Measurements from ENCODE around the gene CASK.

The CASK gene

DNA sequence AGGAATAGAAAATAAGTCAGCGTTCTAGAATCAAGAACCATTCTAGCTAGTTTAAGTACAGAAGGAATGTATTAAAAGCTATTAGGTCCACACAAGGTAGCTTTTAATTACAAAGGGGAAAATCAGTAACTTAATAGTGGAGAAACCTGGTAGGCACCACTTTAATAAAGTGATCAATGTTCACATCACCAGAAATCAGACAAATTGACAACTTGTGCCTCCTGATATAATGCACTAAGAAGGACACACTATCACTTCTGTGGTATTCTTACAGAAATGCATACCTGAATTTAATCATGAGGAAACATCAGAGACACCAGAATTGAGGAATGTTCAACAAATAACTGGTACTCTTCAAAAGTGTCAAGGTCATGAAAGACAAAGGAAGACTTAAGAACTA is 421.4 kb downstream of the CASK start:
- no peaks in the 10 kb centered on the region for H3K4me1 ChIP-seq (ENCODE audit: control insufficient read depth in 1 of 2, insufficient read depth in 1 of 2, low read depth in 1 of 2, low read length in 1 of 2)
- H3K36me3 ChIP-seq: no peaks in the 10 kb centered on the region
- no peaks in the 10 kb centered on the region for H3K9me3 ChIP-seq
- no peak overlapping the region for H3K27ac ChIP-seq
- no peaks in the 10 kb centered on the region for H3K27me3 ChIP-seq
- TF ChIP-seq, protein P1, sequence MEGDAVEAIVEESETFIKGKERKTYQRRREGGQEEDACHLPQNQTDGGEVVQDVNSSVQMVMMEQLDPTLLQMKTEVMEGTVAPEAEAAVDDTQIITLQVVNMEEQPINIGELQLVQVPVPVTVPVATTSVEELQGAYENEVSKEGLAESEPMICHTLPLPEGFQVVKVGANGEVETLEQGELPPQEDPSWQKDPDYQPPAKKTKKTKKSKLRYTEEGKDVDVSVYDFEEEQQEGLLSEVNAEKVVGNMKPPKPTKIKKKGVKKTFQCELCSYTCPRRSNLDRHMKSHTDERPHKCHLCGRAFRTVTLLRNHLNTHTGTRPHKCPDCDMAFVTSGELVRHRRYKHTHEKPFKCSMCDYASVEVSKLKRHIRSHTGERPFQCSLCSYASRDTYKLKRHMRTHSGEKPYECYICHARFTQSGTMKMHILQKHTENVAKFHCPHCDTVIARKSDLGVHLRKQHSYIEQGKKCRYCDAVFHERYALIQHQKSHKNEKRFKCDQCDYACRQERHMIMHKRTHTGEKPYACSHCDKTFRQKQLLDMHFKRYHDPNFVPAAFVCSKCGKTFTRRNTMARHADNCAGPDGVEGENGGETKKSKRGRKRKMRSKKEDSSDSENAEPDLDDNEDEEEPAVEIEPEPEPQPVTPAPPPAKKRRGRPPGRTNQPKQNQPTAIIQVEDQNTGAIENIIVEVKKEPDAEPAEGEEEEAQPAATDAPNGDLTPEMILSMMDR (IDR thresholded peaks at IDR 0.05): no peak
- H3K4me3 ChIP-seq (ENCODE audit: low read depth in 1 of 2, low read length in 1 of 2): no peak overlapping the region

GRCh38 chrX:41499984-41500383 is 423.4 kb downstream of the CASK start:
- H3K27ac ChIP-seq: no peak overlapping the region
- no peaks in the 10 kb centered on the region for H3K36me3 ChIP-seq
- TF ChIP-seq, protein P1 (IDR thresholded peaks at IDR 0.05): no peak
- H3K9me3 ChIP-seq: no peaks in the 10 kb centered on the region
- H3K4me3 ChIP-seq (ENCODE audit: low read depth in 1 of 2, low read length in 1 of 2): no peak overlapping the region
- no peaks in the 10 kb centered on the region for H3K4me1 ChIP-seq (ENCODE audit: control insufficient read depth in 1 of 2, insufficient read depth in 1 of 2, low read depth in 1 of 2, low read length in 1 of 2)
- H3K27me3 ChIP-seq: no peaks in the 10 kb centered on the region

DNA sequence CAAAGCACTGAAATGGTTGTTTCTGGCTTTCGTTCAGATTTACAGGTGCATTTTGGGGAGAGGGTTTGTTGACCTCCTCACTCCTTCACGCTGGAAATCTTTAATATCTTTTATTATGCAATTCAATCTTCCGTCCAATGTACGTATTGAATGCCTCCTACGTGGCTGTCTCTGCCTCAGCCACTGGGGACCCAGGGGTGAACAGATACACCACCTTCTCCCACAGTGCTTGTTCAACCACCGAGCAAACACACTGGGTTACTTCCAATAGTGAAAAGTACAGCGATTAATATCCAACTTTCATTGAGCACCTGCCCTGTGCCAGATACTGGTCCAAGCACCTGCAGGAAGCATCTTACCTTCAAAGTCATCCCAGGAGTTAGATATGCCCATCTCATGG is 424.2 kb downstream of the CASK start:
- TF ChIP-seq, protein P1 (IDR thresholded peaks at IDR 0.05): no peak
- no peaks in the 10 kb centered on the region for H3K27me3 ChIP-seq

DNA sequence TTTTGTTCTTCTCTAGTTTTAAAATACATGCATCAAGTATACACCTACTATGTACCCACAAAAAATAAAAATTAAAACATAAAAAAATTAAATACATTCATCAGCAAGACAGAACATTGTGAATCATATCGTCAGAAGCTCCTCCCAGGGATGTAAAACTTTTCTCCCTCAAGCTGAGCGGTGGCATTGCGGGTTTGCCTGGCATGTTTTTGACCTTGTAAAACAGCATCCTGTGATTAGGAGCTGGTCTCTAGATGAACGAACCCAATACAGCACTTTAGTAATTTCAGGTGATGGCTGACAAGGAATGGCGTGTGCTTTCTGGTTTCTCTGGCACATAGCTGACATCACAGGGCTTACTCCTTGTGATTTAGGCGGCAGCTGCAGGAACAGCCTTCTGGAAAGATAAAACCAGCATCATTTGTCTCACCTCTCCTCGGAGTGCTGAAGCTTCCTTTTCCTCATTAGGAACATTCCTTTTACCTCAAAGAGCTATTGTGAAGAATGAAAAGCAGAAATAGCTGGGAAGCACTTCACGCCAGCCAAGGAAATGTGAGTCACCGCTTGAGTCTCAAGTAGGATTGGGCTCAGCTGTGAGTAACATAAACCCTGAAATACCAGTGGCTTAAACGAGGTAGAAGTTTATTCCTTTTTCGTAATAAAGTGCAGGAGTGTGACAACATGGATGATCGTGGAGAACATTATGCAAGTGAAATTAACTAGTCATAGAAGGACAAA is 431.9 kb downstream of the CASK start:
- no peak overlapping the region for H3K4me3 ChIP-seq (ENCODE audit: low read depth in 1 of 2, low read length in 1 of 2)
- no peaks in the 10 kb centered on the region for H3K9me3 ChIP-seq
- no peaks in the 10 kb centered on the region for H3K27me3 ChIP-seq
- no peaks in the 10 kb centered on the region for H3K4me1 ChIP-seq (ENCODE audit: control insufficient read depth in 1 of 2, insufficient read depth in 1 of 2, low read depth in 1 of 2, low read length in 1 of 2)
- TF ChIP-seq, protein P1 (IDR thresholded peaks at IDR 0.05): no peak
- no peaks in the 10 kb centered on the region for H3K36me3 ChIP-seq
- no peak overlapping the region for H3K27ac ChIP-seq

More for the DNA sequence above, 424.2 kb downstream of the CASK start:
- Histone ChIP-seq H3K4me3 (ENCODE audit: low read depth in 1 of 2, low read length in 1 of 2) (no peak overlapping the region), H3K27ac (no peak overlapping the region), H3K9me3 (no peaks in the 10 kb centered on the region), H3K36me3 (no peaks in the 10 kb centered on the region), H3K4me1 (ENCODE audit: control insufficient read depth in 1 of 2, insufficient read depth in 1 of 2, low read depth in 1 of 2, low read length in 1 of 2) (no peaks in the 10 kb centered on the region)

DNA sequence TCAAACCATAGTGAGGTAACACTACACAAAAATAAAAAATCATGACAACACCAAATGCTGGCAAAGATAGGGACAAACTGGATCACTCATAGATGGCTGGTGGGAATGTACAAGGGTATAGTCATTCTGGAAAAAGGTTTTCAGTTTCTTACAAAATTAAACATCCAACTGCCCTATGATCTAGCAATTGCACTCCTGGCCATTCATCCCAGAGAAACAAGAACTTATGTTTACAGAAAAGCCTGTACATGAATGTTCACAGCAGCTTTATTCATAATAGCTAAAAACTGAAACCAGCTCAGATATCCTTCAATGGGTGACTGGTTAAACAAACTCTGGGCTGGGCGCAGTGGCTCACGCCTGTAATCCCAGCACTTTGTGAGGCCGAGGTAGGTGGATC is 432.9 kb downstream of the CASK start:
- no peaks in the 10 kb centered on the region for H3K36me3 ChIP-seq
- TF ChIP-seq, protein P1 (IDR thresholded peaks at IDR 0.05): no peak
- H3K27me3 ChIP-seq: no peaks in the 10 kb centered on the region
- no peaks in the 10 kb centered on the region for H3K9me3 ChIP-seq
- no peaks in the 10 kb centered on the region for H3K4me1 ChIP-seq (ENCODE audit: control insufficient read depth in 1 of 2, insufficient read depth in 1 of 2, low read depth in 1 of 2, low read length in 1 of 2)
- H3K27ac ChIP-seq: no peak overlapping the region
- no peak overlapping the region for H3K4me3 ChIP-seq (ENCODE audit: low read depth in 1 of 2, low read length in 1 of 2)

Data from neutrophil (primary cell).